Measurements from ENCODE around the gene DPY19L3. TPM values are rescaled to one million over a fixed set of nuclear protein-coding genes. Genes with fewer than 3 reads are reported as not detected.
A peak's percentile ranks its signal among the peaks of the same experiment; 100 is the strongest.

The DPY19L3 gene
- total RNA-seq, 5 donors from 2014 or later (not counting 1 experiment from before 2014, with no cell fraction given) = 11.1 to 17.4 (median 15.5) TPM

GRCh38 chr19:32450217-32450616 lies 44.6 kb downstream of the DPY19L3 start:
- Histone ChIP-seq H3K27ac (ENCODE audit: low read length) (no peak overlapping the region), H3K9me3 (no peaks in the 10 kb centered on the region), H3K4me3 (ENCODE audit: control insufficient read depth in 1 of 2, extremely low read depth in 1 of 2, low read length in 1 of 2) (no peak overlapping the region), H3K36me3 (ENCODE audit: control insufficient read depth in 2 of 2, extremely low read depth in 1 of 2, insufficient read depth in 1 of 2, low read length in 1 of 2) (no peaks in the 10 kb centered on the region), H3K27me3 (replicated peaks in 1 of 2; ENCODE audit: control insufficient read depth in 2 of 2, extremely low read depth in 1 of 2, insufficient read depth in 2 of 2, low read length in 1 of 2) (no peaks in the 10 kb centered on the region), H3K4me1 (ENCODE audit: control insufficient read depth in 1 of 2, extremely low read depth in 1 of 2, insufficient read depth in 2 of 2, low read length in 2 of 2) (no peaks in the 10 kb centered on the region)
- Mint-ChIP-seq H3K36me3 (peaks cover 8% of the 10 kb centered on the region), H3K9me3 (no peaks in the 10 kb centered on the region), H3K27ac (no peak overlapping the region), H3K27me3 (no peaks in the 10 kb centered on the region), H3K4me3 (no peak overlapping the region), H3K4me1 (no peaks in the 10 kb centered on the region)
- ChIA-PET CTCF (interaction anchor here in 1 of 2 donors (0.6 kb wide), 1 partner anchor 120 kb away, joined by 8 read pairs; no protein-coding TSS in a partner anchor), POLR2A (interaction anchor here in 1 of 2 donors (0.7 kb wide), 1 partner anchor 10 kb away, joined by 3 read pairs; no protein-coding TSS in a partner anchor)
- no peak for ATAC-seq (replicated peaks in 1 of 4)
- no peak for DNase-seq
- no CpG with 5 or more reads among the region's 4 CpGs for WGBS (ENCODE audit: insufficient coverage)

GRCh38 chr19:32453736-32454135 lies 48.2 kb downstream of the DPY19L3 start:
- ATAC-seq (replicated peaks in 1 of 4) (no peak), DNase-seq (no peak)
- Mint-ChIP-seq H3K36me3 (peaks cover 15% of the 10 kb centered on the region), H3K9me3 (no peaks in the 10 kb centered on the region), H3K27ac (no peak overlapping the region), H3K4me3 (no peak overlapping the region), H3K27me3 (no peaks in the 10 kb centered on the region), H3K4me1 (peaks cover 6% of the 10 kb centered on the region in 3 donors)
- POLR2A ChIA-PET = no interaction called here
- Histone ChIP-seq H3K36me3 (ENCODE audit: control insufficient read depth in 2 of 2, extremely low read depth in 1 of 2, insufficient read depth in 1 of 2, low read length in 1 of 2) (no peaks in the 10 kb centered on the region), H3K9me3 (no peaks in the 10 kb centered on the region), H3K27me3 (replicated peaks in 1 of 2; ENCODE audit: control insufficient read depth in 2 of 2, extremely low read depth in 1 of 2, insufficient read depth in 2 of 2, low read length in 1 of 2) (no peaks in the 10 kb centered on the region), H3K27ac (ENCODE audit: low read length) (no peak overlapping the region), H3K4me1 (ENCODE audit: control insufficient read depth in 1 of 2, extremely low read depth in 1 of 2, insufficient read depth in 2 of 2, low read length in 2 of 2) (no peaks in the 10 kb centered on the region), H3K4me3 (ENCODE audit: control insufficient read depth in 1 of 2, extremely low read depth in 1 of 2, low read length in 1 of 2) (no peak overlapping the region)
- CTCF ChIA-PET = no interaction called here
- no CpG with 5 or more reads among the region's 2 CpGs for WGBS (ENCODE audit: insufficient coverage)

- no peaks in the 10 kb centered on the region for H3K9me3 ChIP-seq
- CTCF ChIA-PET = interaction anchor here in 1 of 2 donors (0.7 kb wide), 1 partner anchor 110 kb away, joined by 6 read pairs; no protein-coding TSS in a partner anchor
- POLR2A ChIA-PET = no interaction called here
- no peaks in the 10 kb centered on the region for H3K27me3 ChIP-seq (replicated peaks in 1 of 2; ENCODE audit: control insufficient read depth in 2 of 2, extremely low read depth in 1 of 2, insufficient read depth in 2 of 2, low read length in 1 of 2)
- H3K4me1 ChIP-seq (ENCODE audit: control insufficient read depth in 1 of 2, extremely low read depth in 1 of 2, insufficient read depth in 2 of 2, low read length in 2 of 2) = no peaks in the 10 kb centered on the region
- H3K4me3 ChIP-seq (ENCODE audit: control insufficient read depth in 1 of 2, extremely low read depth in 1 of 2, low read length in 1 of 2) = no peak overlapping the region
- peaks cover 8 to 13% (median 11%) of the 10 kb centered on the region in 3 donors for H3K4me1 Mint-ChIP-seq
- no peaks in the 10 kb centered on the region for H3K9me3 Mint-ChIP-seq
- H3K36me3 ChIP-seq (ENCODE audit: control insufficient read depth in 2 of 2, extremely low read depth in 1 of 2, insufficient read depth in 1 of 2, low read length in 1 of 2) = no peaks in the 10 kb centered on the region
- no peaks in the 10 kb centered on the region for H3K27me3 Mint-ChIP-seq
- no peak for DNase-seq
- no peak overlapping the region for H3K27ac Mint-ChIP-seq
- 94% methylated on average over 3 of the region's 4 CpGs for WGBS (ENCODE audit: insufficient coverage)
- H3K4me3 Mint-ChIP-seq = no peak overlapping the region
- H3K36me3 Mint-ChIP-seq = peaks cover 13% of the 10 kb centered on the region
- no peak overlapping the region for H3K27ac ChIP-seq (ENCODE audit: low read length)
- no peak for ATAC-seq (replicated peaks in 1 of 4)
Measured at GRCh38 chr19:32456406-32456805, 50.8 kb downstream of the DPY19L3 start.

GRCh38 chr19:32457571-32458158 lies 52.1 kb downstream of the DPY19L3 start:
- H3K36me3 ChIP-seq (ENCODE audit: control insufficient read depth in 2 of 2, extremely low read depth in 1 of 2, insufficient read depth in 1 of 2, low read length in 1 of 2) = no peaks in the 10 kb centered on the region
- no peaks in the 10 kb centered on the region for H3K4me1 ChIP-seq (ENCODE audit: control insufficient read depth in 1 of 2, extremely low read depth in 1 of 2, insufficient read depth in 2 of 2, low read length in 2 of 2)
- no peaks in the 10 kb centered on the region for H3K9me3 Mint-ChIP-seq
- no peak overlapping the region for H3K4me3 Mint-ChIP-seq
- H3K36me3 Mint-ChIP-seq = peaks cover 13% of the 10 kb centered on the region
- no peaks in the 10 kb centered on the region for H3K9me3 ChIP-seq
- no peak overlapping the region for H3K27ac Mint-ChIP-seq
- no peak overlapping the region for H3K27ac ChIP-seq (ENCODE audit: low read length)
- POLR2A ChIA-PET = no interaction called here
- WGBS (ENCODE audit: insufficient coverage) = no CpG with 5 or more reads among the region's 5 CpGs
- H3K4me1 Mint-ChIP-seq = peaks cover 8 to 13% (median 11%) of the 10 kb centered on the region in 3 donors
- no peak for DNase-seq
- CTCF ChIA-PET = no interaction called here
- no peaks in the 10 kb centered on the region for H3K27me3 ChIP-seq (replicated peaks in 1 of 2; ENCODE audit: control insufficient read depth in 2 of 2, extremely low read depth in 1 of 2, insufficient read depth in 2 of 2, low read length in 1 of 2)
- ATAC-seq (replicated peaks in 1 of 4) = no peak
- H3K4me3 ChIP-seq (ENCODE audit: control insufficient read depth in 1 of 2, extremely low read depth in 1 of 2, low read length in 1 of 2) = no peak overlapping the region
- H3K27me3 Mint-ChIP-seq = no peaks in the 10 kb centered on the region

DNA sequence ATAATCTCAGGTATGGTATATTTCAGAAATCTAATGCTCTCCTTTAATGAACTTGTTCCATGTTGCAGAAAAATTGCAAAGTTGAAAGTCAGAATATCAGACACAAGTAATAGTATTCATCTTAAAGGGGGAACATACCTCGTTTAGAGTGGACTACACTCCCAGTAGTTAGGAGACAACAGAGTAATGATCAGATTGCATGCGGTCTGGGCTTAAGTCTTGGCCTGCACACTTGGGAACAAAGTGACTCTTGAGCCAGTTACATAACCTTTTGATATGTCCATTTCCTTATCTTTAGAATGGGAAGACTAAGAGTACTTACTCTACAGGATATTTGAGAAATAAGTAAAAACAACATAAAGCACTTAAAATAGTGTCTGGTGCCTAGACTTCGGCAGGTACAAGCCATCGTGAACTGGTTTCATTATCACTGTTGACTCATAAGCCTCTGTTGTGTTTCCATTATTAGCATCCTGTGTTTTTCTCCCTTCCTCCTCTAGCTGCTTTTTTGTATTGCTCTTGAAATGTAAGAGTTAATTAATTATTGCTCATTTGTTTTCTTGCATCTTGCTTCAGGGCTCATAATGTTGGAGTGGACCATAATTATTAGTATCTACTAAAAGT lies 53.0 kb downstream of the DPY19L3 start:
- H3K27me3 ChIP-seq (replicated peaks in 1 of 2; ENCODE audit: control insufficient read depth in 2 of 2, extremely low read depth in 1 of 2, insufficient read depth in 2 of 2, low read length in 1 of 2) = no peaks in the 10 kb centered on the region
- no peak overlapping the region for H3K27ac ChIP-seq (ENCODE audit: low read length)
- H3K36me3 Mint-ChIP-seq = peaks cover 13% of the 10 kb centered on the region
- ATAC-seq (replicated peaks in 1 of 4) (no peak), DNase-seq (peak in 1 of 35 experiments; percentile 6)
- H3K4me3 Mint-ChIP-seq = no peak overlapping the region
- no peaks in the 10 kb centered on the region for H3K27me3 Mint-ChIP-seq
- POLR2A ChIA-PET = no interaction called here
- H3K36me3 ChIP-seq (ENCODE audit: control insufficient read depth in 2 of 2, extremely low read depth in 1 of 2, insufficient read depth in 1 of 2, low read length in 1 of 2) = no peaks in the 10 kb centered on the region
- H3K4me1 ChIP-seq (ENCODE audit: control insufficient read depth in 1 of 2, extremely low read depth in 1 of 2, insufficient read depth in 2 of 2, low read length in 2 of 2) = no peaks in the 10 kb centered on the region
- H3K9me3 ChIP-seq = no peaks in the 10 kb centered on the region
- no CpG with 5 or more reads among the region's 4 CpGs for WGBS (ENCODE audit: insufficient coverage)
- peak overlapping the region; percentile 21 to 64 for H3K27ac Mint-ChIP-seq
- CTCF ChIA-PET = interaction anchor here in 1 of 2 donors (0.7 kb wide), 1 partner anchor 33 kb away, joined by 5 read pairs; no protein-coding TSS in a partner anchor
- H3K4me1 Mint-ChIP-seq = peaks cover 8 to 13% (median 11%) of the 10 kb centered on the region in 3 donors
- no peak overlapping the region for H3K4me3 ChIP-seq (ENCODE audit: control insufficient read depth in 1 of 2, extremely low read depth in 1 of 2, low read length in 1 of 2)
- no peaks in the 10 kb centered on the region for H3K9me3 Mint-ChIP-seq

DNA sequence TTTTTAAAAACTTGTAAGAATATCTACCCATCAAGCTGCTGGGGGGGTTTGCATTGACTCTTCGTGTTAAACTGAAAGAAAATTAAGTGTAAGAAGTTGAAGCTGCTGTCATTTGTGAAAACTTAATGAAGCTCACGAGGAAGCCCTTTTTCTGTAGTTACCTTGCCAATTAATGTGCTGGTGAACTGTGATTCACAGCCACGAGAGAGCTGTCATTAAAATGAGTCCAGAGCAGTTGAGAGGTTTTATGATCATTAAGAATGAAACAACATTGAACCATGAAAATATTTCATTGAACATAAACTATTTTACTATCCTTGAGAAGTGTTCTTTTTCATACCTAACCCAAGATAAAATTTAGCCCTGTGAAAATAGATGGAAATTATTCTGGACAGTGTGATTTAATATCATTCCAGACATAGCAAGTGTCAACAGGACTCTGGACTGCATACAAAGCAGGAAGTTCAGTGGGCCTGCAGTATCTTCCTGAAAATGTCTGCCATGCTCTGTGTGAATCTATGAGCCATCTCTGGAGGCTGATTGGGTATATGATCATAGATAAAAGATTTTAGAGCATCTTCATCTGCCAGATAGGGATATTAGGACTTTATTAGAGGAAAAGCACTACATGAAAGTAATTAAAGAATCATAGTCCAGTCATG lies 53.8 kb downstream of the DPY19L3 start:
- Histone ChIP-seq H3K27ac (ENCODE audit: low read length) (no peak overlapping the region), H3K4me3 (ENCODE audit: control insufficient read depth in 1 of 2, extremely low read depth in 1 of 2, low read length in 1 of 2) (no peak overlapping the region), H3K4me1 (ENCODE audit: control insufficient read depth in 1 of 2, extremely low read depth in 1 of 2, insufficient read depth in 2 of 2, low read length in 2 of 2) (no peaks in the 10 kb centered on the region), H3K27me3 (replicated peaks in 1 of 2; ENCODE audit: control insufficient read depth in 2 of 2, extremely low read depth in 1 of 2, insufficient read depth in 2 of 2, low read length in 1 of 2) (no peaks in the 10 kb centered on the region), H3K36me3 (ENCODE audit: control insufficient read depth in 2 of 2, extremely low read depth in 1 of 2, insufficient read depth in 1 of 2, low read length in 1 of 2) (no peaks in the 10 kb centered on the region), H3K9me3 (no peaks in the 10 kb centered on the region)
- DNase-seq (no peak), ATAC-seq (replicated peaks in 1 of 4) (no peak)
- Mint-ChIP-seq H3K9me3 (no peaks in the 10 kb centered on the region), H3K36me3 (peaks cover 13% of the 10 kb centered on the region), H3K4me3 (no peak overlapping the region), H3K27me3 (no peaks in the 10 kb centered on the region), H3K4me1 (peaks cover 8 to 13% (median 11%) of the 10 kb centered on the region in 3 donors), H3K27ac (peak overlapping the region; percentile 2 to 64)
- ChIA-PET CTCF (interaction anchor here in 1 of 2 donors (0.7 kb wide), 1 partner anchor 34 kb away, joined by 5 read pairs; no protein-coding TSS in a partner anchor), POLR2A (no interaction called here)
- 100% methylated on average over 1 of the region's 3 CpGs for WGBS (ENCODE audit: insufficient coverage)
